GM12864 (cell line): Measurements from ENCODE around the gene MTA2.
"Not testable (repeated sequence)": the region's sequence is repeated elsewhere in the genome, so short reads cannot be mapped to it uniquely, and the experiment has no call there.

ENCODE experiments used
- DNase-seq: peaks from one replicate; pipeline ENCODE4 v3.0.0-alpha.2; 2011; ENCODE audit warnings: low read depth
- H3K4me3 ChIP-seq: 2 replicates; pipeline ENCODE4 v1.5.1; 2011; ENCODE audit warnings: mild to moderate bottlenecking, low read depth, low read length, control low read depth
- TF ChIP-seq, protein P1 (sequence below): IDR thresholded peaks from 2 replicates; pipeline ENCODE4 v1.5.1; 2011; ENCODE audit warnings: low read depth, mild to moderate bottlenecking, moderate library complexity, low read length, control low read depth, inconsistent platforms; ENCODE audit errors: missing control alignments

MTA2 gene

DNA sequence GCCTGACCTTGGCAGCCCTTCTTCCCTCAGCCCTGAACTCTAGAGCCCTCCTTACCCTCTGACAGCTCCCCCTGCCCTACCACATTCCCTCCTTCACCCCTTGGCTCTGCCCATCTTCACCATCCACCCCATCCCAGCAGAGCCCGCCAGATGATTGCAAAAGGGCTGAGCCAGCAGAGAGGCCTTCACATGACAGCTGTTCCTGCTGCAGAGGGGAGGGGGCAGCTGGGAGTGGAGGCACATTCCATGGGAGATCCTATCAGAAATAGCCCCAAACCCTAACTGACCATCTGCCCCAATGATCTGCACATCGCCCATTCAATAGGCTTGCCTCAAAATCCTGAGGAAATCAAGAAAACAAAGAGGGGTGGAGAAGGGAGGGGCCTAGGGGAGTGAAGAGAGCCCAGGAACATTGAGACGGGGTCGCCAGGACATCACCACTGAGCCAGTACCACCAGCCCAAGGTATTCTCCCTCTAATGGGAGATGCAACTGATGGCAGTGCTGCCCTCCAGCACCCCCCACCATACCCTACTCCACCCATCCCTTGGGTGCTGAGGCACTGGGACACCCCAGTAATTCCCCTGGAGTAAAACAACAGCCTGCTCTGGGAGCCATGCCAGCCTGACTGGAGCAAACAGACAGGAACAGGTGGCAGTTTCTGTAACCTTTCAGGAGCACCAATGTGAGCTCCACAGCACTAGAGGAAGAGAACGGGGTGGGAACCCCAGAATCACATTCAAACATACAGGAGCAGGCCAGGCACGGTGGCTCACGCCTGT is 47.1 kb downstream of the MTA2 start:
- no peak for DNase-seq
- TF ChIP-seq, protein P1, sequence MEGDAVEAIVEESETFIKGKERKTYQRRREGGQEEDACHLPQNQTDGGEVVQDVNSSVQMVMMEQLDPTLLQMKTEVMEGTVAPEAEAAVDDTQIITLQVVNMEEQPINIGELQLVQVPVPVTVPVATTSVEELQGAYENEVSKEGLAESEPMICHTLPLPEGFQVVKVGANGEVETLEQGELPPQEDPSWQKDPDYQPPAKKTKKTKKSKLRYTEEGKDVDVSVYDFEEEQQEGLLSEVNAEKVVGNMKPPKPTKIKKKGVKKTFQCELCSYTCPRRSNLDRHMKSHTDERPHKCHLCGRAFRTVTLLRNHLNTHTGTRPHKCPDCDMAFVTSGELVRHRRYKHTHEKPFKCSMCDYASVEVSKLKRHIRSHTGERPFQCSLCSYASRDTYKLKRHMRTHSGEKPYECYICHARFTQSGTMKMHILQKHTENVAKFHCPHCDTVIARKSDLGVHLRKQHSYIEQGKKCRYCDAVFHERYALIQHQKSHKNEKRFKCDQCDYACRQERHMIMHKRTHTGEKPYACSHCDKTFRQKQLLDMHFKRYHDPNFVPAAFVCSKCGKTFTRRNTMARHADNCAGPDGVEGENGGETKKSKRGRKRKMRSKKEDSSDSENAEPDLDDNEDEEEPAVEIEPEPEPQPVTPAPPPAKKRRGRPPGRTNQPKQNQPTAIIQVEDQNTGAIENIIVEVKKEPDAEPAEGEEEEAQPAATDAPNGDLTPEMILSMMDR, result no peak
- H3K4me3 ChIP-seq, result no peak overlapping the region

DNA sequence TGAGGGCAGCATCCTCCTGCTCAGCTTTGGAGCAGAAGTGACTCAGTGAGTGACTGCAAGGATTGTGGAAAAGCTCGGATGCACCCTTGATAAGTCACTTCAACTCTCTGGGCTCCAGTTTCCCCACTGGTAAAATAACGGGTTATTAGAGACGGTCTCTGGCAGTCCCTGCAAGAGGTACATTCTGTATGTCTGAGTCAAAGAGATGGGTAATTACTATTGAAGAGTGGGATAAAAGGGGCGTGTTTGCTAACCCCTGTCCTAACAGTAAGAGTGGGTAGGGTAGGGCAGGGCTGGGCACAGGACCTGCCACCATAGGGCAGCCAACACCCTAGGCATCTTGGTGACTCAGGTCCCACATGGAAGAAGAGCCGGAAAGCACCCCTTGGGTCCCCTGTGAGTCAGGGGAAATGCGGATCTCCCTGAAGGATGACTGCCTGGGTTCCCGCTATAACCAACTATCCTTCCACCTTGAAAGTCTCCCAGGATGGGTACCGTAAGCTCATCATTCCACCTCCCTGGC is 47.8 kb downstream of the MTA2 start:
- DNase-seq, result no peak
- TF ChIP-seq, protein P1, result no peak
- no peak overlapping the region for H3K4me3 ChIP-seq

DNA sequence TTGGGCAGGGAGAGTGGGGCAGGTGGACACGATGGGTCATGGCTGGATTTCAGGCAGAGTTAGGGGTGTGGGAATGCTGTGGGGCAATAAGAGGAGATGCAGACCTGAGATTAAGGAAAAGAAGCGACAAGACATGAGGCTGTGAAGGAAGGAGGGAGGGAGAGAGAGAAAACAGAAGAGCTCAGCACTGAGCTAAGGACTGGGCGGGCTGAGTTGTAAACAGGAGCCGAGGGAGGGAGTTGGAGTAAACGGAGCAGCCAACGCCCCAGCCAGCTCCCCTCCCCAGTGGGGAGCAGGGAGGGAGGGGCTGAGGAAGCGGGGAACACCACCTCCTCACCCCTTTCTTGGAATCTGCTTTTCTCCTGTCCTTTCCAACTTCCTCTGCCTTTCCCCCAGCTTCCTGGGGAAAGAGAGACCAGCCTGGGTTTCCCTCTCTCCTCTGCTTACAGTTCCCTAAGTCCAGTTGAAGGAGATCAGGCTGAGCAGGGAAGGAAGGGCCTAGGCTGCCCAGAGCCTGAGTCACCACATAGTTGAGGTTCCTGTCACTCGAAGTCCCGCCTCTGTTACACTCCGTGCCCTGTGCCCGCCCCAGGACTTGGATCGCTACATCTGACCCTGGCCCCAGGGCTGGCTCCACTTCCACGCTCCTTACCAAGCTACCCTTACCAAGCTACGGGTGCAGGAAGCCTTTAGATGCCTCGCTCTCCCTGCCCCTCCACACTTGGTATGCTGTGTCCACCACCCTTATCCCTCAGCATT is 48.4 kb downstream of the MTA2 start:
- TF ChIP-seq, protein P1, result no peak
- H3K4me3 ChIP-seq, result no peak overlapping the region
- no peak for DNase-seq

DNA sequence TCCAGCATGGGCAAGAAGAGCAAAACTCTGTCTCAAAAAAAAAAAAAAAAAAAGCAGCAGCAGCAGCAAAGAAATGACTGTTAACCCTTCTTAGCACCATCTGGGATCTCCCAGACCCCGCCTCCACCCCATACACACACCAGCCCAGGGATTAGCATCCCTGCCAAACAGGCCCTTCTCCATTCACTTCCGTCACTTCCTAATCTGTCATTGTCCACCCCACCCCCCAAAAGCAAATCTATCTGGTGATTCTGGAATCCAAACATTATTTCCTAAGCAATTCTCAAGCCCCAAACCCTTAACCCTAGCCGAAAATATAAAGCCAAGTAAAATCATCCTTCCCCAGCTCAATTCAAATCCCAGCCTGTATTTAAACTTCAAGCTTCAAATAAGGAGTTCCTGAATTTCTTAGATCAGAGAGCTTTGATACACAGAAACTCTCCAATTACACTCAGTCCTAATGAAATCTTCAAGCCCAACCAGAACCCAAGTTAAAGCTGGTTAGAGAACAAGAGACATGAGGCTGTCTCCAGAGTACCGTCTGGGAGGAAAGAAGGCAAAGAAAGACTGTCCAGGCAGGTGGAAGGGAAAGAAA is 49.1 kb downstream of the MTA2 start:
- DNase-seq, result no peak
- TF ChIP-seq, protein P1, result no peak
- no peak overlapping the region for H3K4me3 ChIP-seq

DNA sequence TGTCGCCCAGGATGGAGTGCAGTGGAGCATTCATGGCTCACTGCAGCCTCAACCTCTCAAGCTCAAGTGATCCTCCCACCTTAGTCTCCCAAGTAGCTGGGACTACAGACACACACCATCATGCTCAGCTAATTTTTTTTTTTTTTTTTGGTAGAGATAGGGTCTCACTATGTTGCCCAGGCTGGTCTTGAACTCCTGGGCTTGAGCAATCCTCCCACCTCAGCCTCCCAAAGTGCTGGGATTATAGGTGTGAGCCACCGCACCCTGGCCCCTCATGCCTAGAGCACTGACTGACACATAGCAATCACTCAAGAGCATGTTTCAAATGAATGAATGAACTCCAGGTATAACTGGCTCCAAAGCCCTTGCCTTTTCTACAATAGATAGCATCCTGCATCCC is 51.2 kb downstream of the MTA2 start:
- H3K4me3 ChIP-seq, DNase-seq: not testable (repeated sequence)

DNA sequence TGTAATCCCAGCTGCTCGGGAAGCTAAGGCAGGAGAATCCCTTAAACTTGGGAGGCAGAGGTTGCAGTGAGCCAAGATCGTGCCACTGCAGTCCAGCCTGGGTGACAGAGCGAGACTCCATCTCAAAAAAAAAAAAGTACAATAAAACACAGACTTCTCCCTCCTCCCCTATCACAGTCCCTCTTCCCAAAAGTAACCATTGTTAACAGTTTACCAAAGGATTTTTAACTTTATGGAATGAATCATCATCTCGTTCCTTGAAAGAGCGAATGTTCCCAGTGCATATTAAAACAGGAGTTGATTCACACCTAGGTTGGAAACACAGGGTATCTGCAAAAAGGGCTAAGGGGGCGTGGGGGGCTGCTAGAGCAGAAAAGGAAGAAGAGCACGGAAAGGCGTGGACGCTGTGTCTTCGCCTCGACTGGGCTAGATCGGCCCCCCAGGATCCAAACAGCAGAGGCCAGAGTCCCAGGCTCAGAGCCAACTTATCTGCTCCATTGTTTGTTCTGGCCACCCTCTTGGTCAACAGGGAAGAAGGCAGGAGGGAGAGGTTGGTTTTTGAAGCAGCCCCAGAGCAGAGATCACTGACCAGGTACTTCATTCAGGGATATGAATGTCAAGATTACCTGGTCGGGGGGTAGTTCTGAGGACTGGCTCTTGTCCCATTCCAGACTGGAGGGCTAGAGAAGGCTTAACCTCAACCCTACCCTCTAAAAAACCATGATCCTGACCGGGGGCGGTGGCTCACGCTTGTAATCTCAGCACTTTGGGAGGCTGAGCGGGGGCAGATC is 52.9 kb downstream of the MTA2 start:
- TF ChIP-seq, protein P1, result no peak
- H3K4me3 ChIP-seq, result no peak overlapping the region
- no peak for DNase-seq

DNA sequence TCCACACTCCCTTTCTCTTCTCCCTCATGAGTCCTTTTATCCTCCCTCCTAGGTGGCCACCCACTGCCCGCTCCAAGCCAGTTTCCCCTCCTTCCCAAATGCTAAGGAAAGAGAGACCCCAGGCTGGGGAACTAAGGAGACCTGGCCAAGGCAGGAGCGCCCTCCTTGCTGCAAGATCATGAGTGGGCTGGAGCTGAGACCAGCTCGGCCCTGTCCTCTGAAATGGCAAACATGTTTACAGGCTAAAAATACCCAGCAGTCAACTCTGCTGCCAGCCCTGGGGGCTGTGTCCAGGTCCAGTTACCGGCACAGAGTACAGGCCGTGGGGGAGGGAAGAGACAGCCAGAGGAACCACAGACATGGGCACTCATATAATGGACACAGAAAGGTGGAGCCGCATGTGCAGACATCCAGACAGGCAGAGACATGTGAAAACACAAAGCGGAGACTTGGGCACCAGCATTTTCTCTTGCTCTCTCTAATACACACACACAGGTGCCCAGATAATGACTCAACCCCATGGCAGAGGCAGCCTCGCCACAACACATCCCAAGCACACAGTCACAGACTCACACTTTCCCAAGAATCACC is 53.9 kb downstream of the MTA2 start:
- H3K4me3 ChIP-seq, result no peak overlapping the region
- TF ChIP-seq, protein P1, result no peak
- no peak for DNase-seq
